HG02798 (cell line): ENCODE measurements around the gene UGT1A6.

Source experiments
- ATAC-seq: cut with Tn5 transposase; IDR thresholded peaks from one replicate; pipeline ENCODE4 v1.9.1; 2021; ENCODE audit warnings: mild to moderate bottlenecking; ENCODE audit not compliant: unreplicated experiment, poor library complexity

UGT1A6 gene

GRCh38 chr2:233815861-233816260, 123.2 kb downstream of the UGT1A6 start:
- no peak for ATAC-seq

- no peak for ATAC-seq
These were observed 123.6 kb downstream of the UGT1A6 start for GRCh38 chr2:233816334-233816733.

GRCh38 chr2:233816771-233817170, 124.1 kb downstream of the UGT1A6 start:
- ATAC-seq: no peak

- no peak for ATAC-seq
These were observed 124.7 kb downstream of the UGT1A6 start for GRCh38 chr2:233817361-233817911.

DNA sequence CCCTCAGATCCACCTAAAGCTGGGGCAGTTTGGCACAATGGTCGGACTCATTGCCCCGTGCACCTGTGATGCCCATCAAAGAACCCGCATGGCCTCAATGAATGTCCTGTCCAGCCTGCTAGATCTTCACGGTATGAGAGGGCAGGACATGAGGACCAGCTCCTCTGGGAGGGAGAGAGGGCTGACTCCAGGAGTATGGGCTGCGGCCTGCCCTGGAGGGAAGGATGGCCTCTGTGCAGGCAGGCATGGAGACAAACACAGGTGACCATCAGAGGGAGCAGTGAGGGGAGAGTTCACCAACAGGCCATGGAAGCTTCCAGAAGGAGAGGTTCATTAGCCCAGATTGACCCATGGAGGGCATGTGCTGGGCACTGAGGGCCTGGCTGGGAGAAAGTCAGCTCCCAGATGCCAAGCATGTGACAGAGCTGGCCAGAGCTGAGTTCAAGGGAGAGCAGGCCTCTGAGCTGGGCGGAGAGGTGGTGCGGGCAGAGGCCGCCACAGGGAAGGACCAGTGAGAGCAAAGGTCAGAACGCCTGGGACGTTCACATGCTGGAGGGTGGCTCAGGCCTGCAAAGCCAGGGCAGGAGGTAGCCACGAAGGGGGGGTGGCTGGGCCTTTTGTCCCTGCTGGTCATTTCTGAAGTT, 125.4 kb downstream of the UGT1A6 start:
- ATAC-seq: no peak

GRCh38 chr2:233818639-233819621, 126.2 kb downstream of the UGT1A6 start:
- no peak for ATAC-seq

GRCh38 chr2:233819884-233820773, 127.4 kb downstream of the UGT1A6 start:
- no peak for ATAC-seq

DNA sequence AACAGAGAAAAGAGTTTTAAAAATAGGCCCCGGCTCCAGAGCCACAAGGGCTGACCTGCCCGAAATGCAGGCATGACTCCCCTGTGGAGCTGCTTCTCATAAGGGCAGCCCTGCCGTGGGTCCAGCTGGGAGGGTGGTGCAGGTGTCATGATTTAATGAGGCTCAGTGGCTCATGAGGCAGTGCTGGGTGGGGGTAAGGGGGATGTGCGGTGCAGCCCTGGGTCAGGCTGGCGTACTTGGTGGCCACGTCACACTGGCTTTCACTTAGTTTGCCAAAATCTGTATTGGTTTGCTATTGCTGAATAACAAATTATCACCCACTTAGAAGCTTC, 128.1 kb downstream of the UGT1A6 start:
- ATAC-seq: no peak

- no peak for ATAC-seq
These were observed 128.5 kb downstream of the UGT1A6 start for GRCh38 chr2:233821196-233821595.

DNA sequence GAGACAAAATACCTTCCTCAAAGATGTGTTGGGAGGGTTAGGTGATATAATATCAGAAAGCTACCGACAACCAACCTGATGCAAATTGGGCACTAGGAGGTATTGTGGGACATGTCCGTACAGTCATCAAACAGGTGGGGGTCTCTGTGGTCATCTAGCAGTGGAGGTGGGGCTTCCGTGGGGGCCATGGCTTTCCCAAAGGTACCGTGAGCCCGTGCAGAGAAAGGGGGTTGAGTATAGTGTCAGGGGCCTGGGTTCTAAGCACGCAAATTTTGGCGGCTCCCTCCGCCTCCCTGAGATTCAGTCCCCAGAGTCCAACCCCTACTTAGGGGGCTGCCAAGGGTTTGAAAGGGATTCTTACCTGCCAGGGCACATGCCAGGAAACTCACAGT, 129.0 kb downstream of the UGT1A6 start:
- ATAC-seq: no peak

- no peak for ATAC-seq
These were observed 129.5 kb downstream of the UGT1A6 start for GRCh38 chr2:233822101-233822771.
